Liver (tissue), 2 donors: Measurements from ENCODE around the gene RHOG.

Experiments
- JUND ChIP-seq, 2 donors: IDR thresholded peaks; 2 replicates each; pipeline ENCODE4 v1.6.1; 2016; ENCODE audit warnings: antibody characterized with exemption in 2 of 2
- SP1 ChIP-seq: IDR thresholded peaks from 2 replicates; pipeline ENCODE4 v1.6.1; 2018; ENCODE audit warnings: antibody characterized with exemption, mild to moderate bottlenecking
- TF ChIP-seq, protein P1 (sequence below): IDR thresholded peaks from 2 replicates; pipeline ENCODE4 v1.6.1; 2016; ENCODE audit warnings: antibody characterized with exemption
- donor health status: healthy.

DNA sequence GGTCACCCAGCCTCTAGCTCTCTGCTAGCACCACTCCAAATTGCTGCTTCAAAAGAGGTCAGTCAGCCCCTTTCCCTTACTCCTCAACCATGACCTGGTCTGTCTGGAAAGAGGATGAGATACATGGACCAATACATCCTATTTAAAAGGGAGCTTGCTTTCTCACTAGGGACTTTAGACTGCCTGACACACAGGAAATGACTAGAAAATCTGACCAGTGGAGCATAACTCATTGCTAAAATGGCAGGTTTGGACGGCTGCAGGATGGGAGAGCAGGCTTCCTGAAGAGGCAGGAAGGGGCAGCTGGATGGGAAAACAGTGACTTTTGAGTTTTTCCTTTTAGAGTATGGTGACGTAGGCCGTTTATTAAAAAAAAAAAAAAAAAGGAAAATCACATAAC, 40.0 kb upstream of the RHOG start:
- TF ChIP-seq, protein P1, sequence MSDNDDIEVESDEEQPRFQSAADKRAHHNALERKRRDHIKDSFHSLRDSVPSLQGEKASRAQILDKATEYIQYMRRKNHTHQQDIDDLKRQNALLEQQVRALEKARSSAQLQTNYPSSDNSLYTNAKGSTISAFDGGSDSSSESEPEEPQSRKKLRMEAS, result no peak
- TF ChIP-seq JUND (IDR thresholded peaks at IDR 0.05) (no peak), SP1 (peak; percentile 15)
